B cell (primary cell): Measurements from ENCODE around the gene DMXL2. TPM values are rescaled to one million over a fixed set of nuclear protein-coding genes. Genes with fewer than 3 reads are reported as not detected.

ENCODE experiments used
- ATAC-seq: fragments of 200-7000 bp; cut with Tn5 transposase; one replicate; pipeline ENCODE4 v1.10.0; 2021; ENCODE audit warnings: low read depth, mild to moderate bottlenecking, moderate number of reproducible peaks, moderate library complexity
- CTCF ChIA-PET: fragments of 350-600 bp; sonication (Branson Sonifier 250); formaldehyde crosslinking; loops from one replicate; lab custom pipeline; 2021; ENCODE audit warnings: antibody characterized with exemption, inconsistent platforms; lab: Charles Lee
- POLR2A ChIA-PET: fragments of 350-600 bp; sonication (Branson Sonifier 250); formaldehyde crosslinking; loops from one replicate; lab custom pipeline; 2021; ENCODE audit warnings: antibody characterized with exemption; lab: Charles Lee
- DNase-seq: peaks from one replicate; pipeline ENCODE4 v3.0.0; 2013
- H2AFZ ChIP-seq: 2 replicates; pipeline ENCODE4 v1.6.1; 2012; ENCODE audit warnings: mild to moderate bottlenecking, low read depth, low read length; ENCODE audit not compliant: insufficient read depth, poor library complexity, severe bottlenecking
- H3K27ac ChIP-seq, 2 donors: 1 replicate in 1 of 2; 2 replicates in 1 of 2; pipeline ENCODE4 v1.5.1; 2012 to 2013; ENCODE audit warnings: low read length in 2 of 2, mild to moderate bottlenecking in 2 of 2, moderate library complexity in 1 of 2
- H3K27me3 ChIP-seq, 4 experiments: fragments of 200-600 bp in 1 of 4; sonication (generic) in 1 of 4; replicated peaks in 1 of 4; 1 replicate in 2 of 4; 2 replicates in 2 of 4; pipeline versions ENCODE4 v1.6.1 to v1.7.0; 2013 to 2016; ENCODE audit warnings: low read length in 3 of 4, mild to moderate bottlenecking in 2 of 4, mixed read lengths in 1 of 4, moderate library complexity in 1 of 4; ENCODE audit not compliant: insufficient read depth in 4 of 4, control insufficient read depth in 3 of 4; ENCODE audit errors: control extremely low read depth in 1 of 4
- H3K36me3 ChIP-seq, 2 experiments: replicated peaks in 1 of 2; 1 replicate in 1 of 2; 2 replicates in 1 of 2; pipeline versions ENCODE4 v1.6.1 to v1.7.1; 2013; ENCODE audit warnings: low read length in 1 of 2; ENCODE audit not compliant: insufficient read depth in 2 of 2, control insufficient read depth in 1 of 2; ENCODE audit errors: control extremely low read depth in 1 of 2, extremely low read depth in 1 of 2
- H3K4me1 ChIP-seq, 2 donors: fragments of 200-600 bp in 1 of 2; sonication (generic) in 1 of 2; 1 replicate in 1 of 2; 2 replicates in 1 of 2; pipeline versions ENCODE4 v1.5.1 to v1.6.1; 2013 to 2017; ENCODE audit warnings: low read length in 2 of 2; ENCODE audit not compliant: control insufficient read depth in 2 of 2, insufficient read depth in 2 of 2
- H3K4me2 ChIP-seq: replicated peaks from 2 replicates; pipeline ENCODE3; 2012; ENCODE audit warnings: mild to moderate bottlenecking, low read depth, low read length; ENCODE audit not compliant: poor library complexity, severe bottlenecking
- H3K4me3 ChIP-seq, 5 experiments: fragments of 200-600 bp in 1 of 5; sonication (generic) in 1 of 5; 1 replicate in 3 of 5; 2 replicates in 2 of 5; pipeline versions ENCODE4 v1.5.1 to v1.7.0; 2011 to 2016; ENCODE audit warnings: low read length in 4 of 5, mild to moderate bottlenecking in 4 of 5, low read depth in 2 of 5, control low read depth in 1 of 5, moderate library complexity in 1 of 5; ENCODE audit not compliant: insufficient read depth in 1 of 5; ENCODE audit errors: control extremely low read depth in 1 of 5, extremely low read depth in 1 of 5
- H3K79me2 ChIP-seq: fragments of 200-600 bp; sonication (generic); one replicate; pipeline ENCODE4 v1.6.0; 2016; ENCODE audit warnings: low read length; ENCODE audit not compliant: control insufficient read depth, insufficient read depth
- H3K9ac ChIP-seq: fragments of 200-600 bp; sonication (generic); 2 replicates; pipeline ENCODE4 v1.6.1; 2017; ENCODE audit warnings: mild to moderate bottlenecking, low read length, moderate library complexity
- H3K9me3 ChIP-seq, 3 donors: one replicate each; pipeline versions ENCODE4 v1.6.1 to v1.7.1; 2013; ENCODE audit warnings: low read length in 2 of 3; ENCODE audit not compliant: control insufficient read depth in 2 of 3, insufficient read depth in 1 of 3; ENCODE audit errors: control extremely low read depth in 1 of 3
- H4K20me1 ChIP-seq: 2 replicates; pipeline ENCODE4 v1.6.0; 2012; ENCODE audit warnings: mild to moderate bottlenecking, low read length; ENCODE audit not compliant: insufficient read depth, control insufficient read depth, poor library complexity, severe bottlenecking
- H3K27ac Mint-ChIP-seq: one replicate; pipeline ENCODE4 v1.8.0; 2021; ENCODE audit warnings: mixed read lengths
- H3K27me3 Mint-ChIP-seq: one replicate; pipeline ENCODE4 v1.8.0; 2021; ENCODE audit warnings: mixed read lengths
- H3K4me1 Mint-ChIP-seq: one replicate; pipeline ENCODE4 v1.8.0; 2021; ENCODE audit warnings: mixed read lengths
- H3K4me3 Mint-ChIP-seq: one replicate; pipeline ENCODE4 v1.8.0; 2021; ENCODE audit warnings: mixed read lengths
- H3K9me3 Mint-ChIP-seq: one replicate; pipeline ENCODE4 v1.8.0; 2022; ENCODE audit warnings: mixed read lengths; ENCODE audit not compliant: insufficient read depth
- CTCF ChIP-seq: fragments of 200-600 bp; IDR thresholded peaks from one replicate; pipeline ENCODE4 v1.8.0; 2022; ENCODE audit warnings: antibody characterized with exemption, mild to moderate bottlenecking
- EZH2 ChIP-seq: IDR thresholded peaks from 2 replicates; pipeline ENCODE4 v1.6.1; 2012; ENCODE audit warnings: borderline replicate concordance, low read depth, mild to moderate bottlenecking, moderate library complexity, low read length; ENCODE audit not compliant: insufficient read depth, poor library complexity, severe bottlenecking
- WGBS: methylation state at CpG from one replicate; pipeline ENCODE4 v1.1.5; 2013; ENCODE audit warnings: missing lambda C conversion rate; ENCODE audit not compliant: insufficient coverage; 5-methylcytosine and 5-hydroxymethylcytosine counted together
- intact Hi-C: fragments of 100-400 bp; cut with micrococcal nuclease; formaldehyde crosslinking; loops from one replicate; pipeline ENCODE4 v1.10.0; 2022
- polyA plus RNA-seq: library from polyadenylated mRNA; depleted of rRNA; stranded (reverse); fragments of >200 nt; gene quantifications from 2 replicates; pipeline ENCODE4 v1.2.3, GENCODE V29; 2012
- total RNA-seq, 2 donors: library from RNA; stranded (reverse); fragments of 120-200 nt in 1 of 2; gene quantifications; 1 replicate in 1 of 2; 2 replicates in 1 of 2; pipeline versions ENCODE4 v1.2.3 to v1.2.4, GENCODE V29; 2013 to 2022

DMXL2 gene
- total and polyA plus RNA-seq, 2 donors (not counting 1 experiment from before 2014, with no cell fraction given) = 1.4 to 5.6 TPM

GRCh38 chr15:51619331-51620035, 3.1 kb downstream of the DMXL2 start:
- Histone ChIP-seq H4K20me1 (no peaks in the 10 kb centered on the region), H2AFZ (no peak overlapping the region), H3K36me3 (no peaks in the 10 kb centered on the region), H3K9ac (no peak overlapping the region), H3K9me3 (no peaks in the 10 kb centered on the region), H3K4me3 (no peak overlapping the region), H3K79me2 (no peaks in the 10 kb centered on the region), H3K27me3 (peaks cover 0 to 9% (median 0%) of the 10 kb centered on the region in 4 experiments), H3K4me2 (no peak overlapping the region), H3K27ac (no peak overlapping the region), H3K4me1 (peaks cover 12 to 16% of the 10 kb centered on the region in 2 donors)
- TF ChIP-seq CTCF (no peak), EZH2 (no peak)
- Mint-ChIP-seq H3K4me1 (peaks cover 19% of the 10 kb centered on the region), H3K9me3 (no peaks in the 10 kb centered on the region), H3K27ac (no peak overlapping the region), H3K27me3 (peaks cover 6% of the 10 kb centered on the region), H3K4me3 (peak overlapping the region; percentile 21)
- ChIA-PET POLR2A (no interaction called here), CTCF (interaction anchor here (2.2 kb wide), 1 partner anchor 31 kb away, joined by 6 read pairs; no protein-coding TSS in a partner anchor)
- intact Hi-C loops = no loop called here
- DNase-seq (no peak), ATAC-seq (no peak)
- WGBS = 91% methylated on average over 4 of the region's 6 CpGs

GRCh38 chr15:51617886-51618285, 4.7 kb downstream of the DMXL2 start:
- CTCF ChIA-PET = interaction anchor here (0.8 kb wide), 1 partner anchor 158 kb away, joined by 3 read pairs; no protein-coding TSS in a partner anchor
- H3K27ac Mint-ChIP-seq = no peak overlapping the region
- intact Hi-C loops = no loop called here
- H3K4me3 ChIP-seq = no peak overlapping the region
- no peaks in the 10 kb centered on the region for H3K36me3 ChIP-seq
- no peak overlapping the region for H3K9ac ChIP-seq
- peaks cover 4 to 7% of the 10 kb centered on the region in 2 donors for H3K4me1 ChIP-seq
- peaks cover 2% of the 10 kb centered on the region for H3K9me3 Mint-ChIP-seq
- H3K79me2 ChIP-seq = no peaks in the 10 kb centered on the region
- H3K4me2 ChIP-seq = no peak overlapping the region
- H3K4me1 Mint-ChIP-seq = peaks cover 13% of the 10 kb centered on the region
- no peaks in the 10 kb centered on the region for H4K20me1 ChIP-seq
- ATAC-seq = no peak
- H3K9me3 ChIP-seq = no peaks in the 10 kb centered on the region
- WGBS = no CpG with 5 or more reads among the region's 3 CpGs
- H3K27me3 Mint-ChIP-seq = no peaks in the 10 kb centered on the region
- no peak overlapping the region for H3K4me3 Mint-ChIP-seq
- DNase-seq = no peak
- no peaks in the 10 kb centered on the region for H3K27me3 ChIP-seq
- no peak for TF ChIP-seq CTCF
- no peak for TF ChIP-seq EZH2
- POLR2A ChIA-PET = no interaction called here
- no peak overlapping the region for H3K27ac ChIP-seq
- H2AFZ ChIP-seq = no peak overlapping the region
